Karpas-422 (cell line): ENCODE results near the gene FAM181A. TPM values are rescaled to one million over a fixed set of nuclear protein-coding genes. Genes with fewer than 3 reads are reported as not detected.

ENCODE experiments used
- DNase-seq: peaks from one replicate; pipeline ENCODE4 v3.0.0-alpha.2; 2015
- H2AFZ ChIP-seq: fragments of 200-600 bp; sonication (generic); 2 replicates; pipeline ENCODE4 v1.6.1; 2014; ENCODE audit warnings: antibody characterized with exemption, low read length, mixed read lengths
- H3K27ac ChIP-seq: fragments of 200-600 bp; sonication (generic); 2 replicates; pipeline ENCODE4 v1.5.1; 2014; ENCODE audit warnings: mild to moderate bottlenecking, low read length, moderate library complexity
- H3K27me3 ChIP-seq: fragments of 200-600 bp; sonication (generic); 2 replicates; pipeline ENCODE4 v1.6.1; 2014; ENCODE audit warnings: low read length, mixed read lengths
- H3K36me3 ChIP-seq: fragments of 200-600 bp; sonication (generic); 2 replicates; pipeline ENCODE4 v1.6.1; 2014; ENCODE audit warnings: low read length, mixed read lengths; ENCODE audit not compliant: insufficient read depth
- H3K4me1 ChIP-seq: fragments of 200-600 bp; sonication (generic); 2 replicates; pipeline ENCODE4 v1.6.1; 2014; ENCODE audit warnings: mild to moderate bottlenecking, low read length, mixed read lengths
- H3K4me2 ChIP-seq: fragments of 200-600 bp; sonication (generic); 2 replicates; pipeline ENCODE4 v1.6.1; 2014; ENCODE audit warnings: low read length, low read depth, mild to moderate bottlenecking; ENCODE audit not compliant: poor library complexity, severe bottlenecking
- H3K4me3 ChIP-seq: fragments of 200-600 bp; sonication (generic); 2 replicates; pipeline ENCODE4 v1.5.1; 2014; ENCODE audit warnings: mild to moderate bottlenecking, antibody characterized with exemption, low read length, mixed read lengths
- H3K79me2 ChIP-seq: fragments of 200-600 bp; sonication (generic); 2 replicates; pipeline ENCODE4 v1.6.1; 2014; ENCODE audit warnings: mild to moderate bottlenecking, low read length, mixed read lengths
- H3K9ac ChIP-seq: fragments of 200-600 bp; sonication (generic); 2 replicates; pipeline ENCODE4 v1.6.0; 2014; ENCODE audit warnings: low read length
- H3K9me2 ChIP-seq: fragments of 200-600 bp; sonication (generic), shearing (Covaris generic); replicated peaks from 2 replicates; pipeline ENCODE4 v1.6.0; 2014; ENCODE audit warnings: mild to moderate bottlenecking, low read length, moderate library complexity; ENCODE audit not compliant: insufficient read depth
- H3K9me3 ChIP-seq: fragments of 300-700, 200-600 bp; sonication (generic); 2 replicates; pipeline ENCODE4 v1.6.1; 2014; ENCODE audit warnings: low read length, mixed read lengths
- H4K20me1 ChIP-seq: fragments of 200-600 bp; sonication (generic); 2 replicates; pipeline ENCODE4 v1.6.1; 2014; ENCODE audit warnings: mild to moderate bottlenecking, antibody characterized with exemption, low read length, low read depth; ENCODE audit not compliant: insufficient read depth
- total RNA-seq: library from RNA; depleted of rRNA; stranded (reverse); fragments of >200 nt; shearing (Covaris generic); gene quantifications from 2 replicates; pipeline ENCODE4 v1.2.3, GENCODE V29; 2014; ENCODE audit warnings: low replicate concordance

The FAM181A gene
- total RNA-seq, 1 experiment from 2014 or later: not detected

DNA sequence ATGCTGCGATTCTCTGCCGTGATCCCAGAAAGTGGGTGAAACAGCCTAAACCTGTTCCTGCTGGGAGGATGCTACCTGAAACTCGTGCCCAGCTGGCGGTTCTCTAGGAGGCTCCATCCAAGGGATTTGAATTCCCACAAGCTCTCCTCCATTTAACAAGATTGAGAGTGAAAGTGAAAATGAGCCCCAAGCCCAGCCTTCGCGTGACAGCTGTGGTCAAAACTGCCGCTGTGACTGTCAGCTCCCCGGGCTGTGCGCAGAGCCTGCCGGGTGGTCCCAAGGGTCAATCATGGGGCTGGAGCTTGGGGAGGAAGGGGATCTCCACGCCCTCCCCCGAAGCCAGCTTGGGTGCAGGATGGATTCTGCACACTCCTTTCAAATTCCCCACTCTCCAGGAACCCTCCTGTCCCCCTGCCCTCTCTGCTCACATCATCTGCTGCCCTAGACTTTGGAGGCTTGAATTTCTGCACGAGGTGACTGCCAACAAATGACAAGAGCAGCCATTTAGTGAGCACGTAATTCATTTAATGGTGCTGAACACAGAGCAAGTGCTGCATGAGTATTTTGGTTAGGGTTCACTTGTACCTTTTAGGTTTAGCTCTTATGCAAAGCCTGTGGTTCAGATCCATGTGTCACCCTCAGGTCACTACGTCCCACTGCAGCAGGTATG, 44.0 kb downstream of the FAM181A start:
- no peaks in the 10 kb centered on the region; the same call in 1 of the 2 replicates for H3K27me3 ChIP-seq
- peak overlapping the region; percentile 64 for H3K4me2 ChIP-seq
- DNase-seq: peak; percentile 86
- H3K9ac ChIP-seq: peak overlapping the region; percentile 40
- H3K27ac ChIP-seq: no peak overlapping the region
- H4K20me1 ChIP-seq: peaks cover 53% of the 10 kb centered on the region; the same call in 1 of the 2 replicates
- no peaks in the 10 kb centered on the region for H3K9me3 ChIP-seq
- H3K36me3 ChIP-seq: no peaks in the 10 kb centered on the region
- H3K4me3 ChIP-seq: peak overlapping the region; percentile 58
- no peaks in the 10 kb centered on the region for H3K9me2 ChIP-seq
- no peaks in the 10 kb centered on the region for H3K79me2 ChIP-seq
- peaks cover 73% of the 10 kb centered on the region for H3K4me1 ChIP-seq
- H2AFZ ChIP-seq: no peak overlapping the region

DNA sequence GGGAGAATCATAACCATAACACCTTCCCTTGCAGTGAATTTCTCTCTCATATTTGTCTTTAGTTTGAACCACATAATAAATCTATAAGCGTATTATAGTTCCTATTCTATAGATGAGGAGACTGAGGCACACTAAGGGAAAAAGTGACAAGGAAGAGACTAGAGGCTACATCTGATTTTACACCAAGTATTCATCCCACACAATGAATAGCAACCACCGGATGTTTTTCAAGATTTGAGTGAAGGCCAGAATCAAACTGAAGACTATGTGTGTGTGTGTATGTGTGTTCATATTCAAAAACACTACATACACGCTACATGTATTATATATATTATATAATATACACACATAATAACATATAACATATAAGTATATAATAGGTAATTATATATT, 44.5 kb downstream of the FAM181A start:
- H3K9ac ChIP-seq: no peak overlapping the region
- peaks cover 78% of the 10 kb centered on the region for H3K4me1 ChIP-seq
- no peak overlapping the region for H3K27ac ChIP-seq
- no peaks in the 10 kb centered on the region for H3K36me3 ChIP-seq
- H3K27me3 ChIP-seq: no peaks in the 10 kb centered on the region; the same call in 1 of the 2 replicates
- H3K79me2 ChIP-seq: no peaks in the 10 kb centered on the region
- H4K20me1 ChIP-seq: peaks cover 53% of the 10 kb centered on the region; the same call in 1 of the 2 replicates
- no peaks in the 10 kb centered on the region for H3K9me2 ChIP-seq
- peak overlapping the region; percentile 58; the same call in 1 of the 2 replicates for H3K4me3 ChIP-seq
- H3K9me3 ChIP-seq: no peaks in the 10 kb centered on the region
- peak overlapping the region; percentile 64 for H3K4me2 ChIP-seq
- no peak for DNase-seq
- no peak overlapping the region for H2AFZ ChIP-seq

DNA sequence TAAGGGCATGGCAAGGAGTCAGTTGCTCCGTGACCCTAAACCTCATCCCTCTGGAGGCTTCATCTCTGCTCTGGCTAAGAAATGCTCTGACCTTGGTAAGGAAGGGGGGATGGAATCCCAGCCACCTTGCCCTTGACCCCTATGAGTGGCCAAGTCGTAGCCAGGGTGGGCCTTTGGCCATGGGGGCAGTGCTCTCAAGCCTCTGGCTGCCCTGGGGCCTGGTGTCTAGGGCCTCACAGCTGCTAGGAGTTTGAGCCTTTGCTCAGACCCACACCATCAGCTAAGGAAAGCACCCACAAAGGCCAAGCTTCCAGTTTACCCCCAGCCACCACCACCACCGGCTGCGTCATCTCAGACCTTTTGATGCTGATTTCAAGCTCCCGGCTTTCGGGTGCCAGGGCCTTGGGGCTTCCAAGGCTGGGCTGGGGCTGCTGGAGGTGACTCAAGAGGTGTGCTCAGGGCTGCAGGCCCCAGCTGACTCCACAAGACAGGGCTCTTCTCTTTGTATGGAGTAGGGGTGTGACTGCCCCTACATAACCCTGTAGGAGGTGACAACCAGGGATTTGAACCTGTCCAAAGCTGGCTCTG, 45.6 kb downstream of the FAM181A start:
- no peaks in the 10 kb centered on the region; the same call in 1 of the 2 replicates for H3K27me3 ChIP-seq
- peaks cover 82% of the 10 kb centered on the region for H3K4me1 ChIP-seq
- peaks cover 53% of the 10 kb centered on the region; the same call in 1 of the 2 replicates for H4K20me1 ChIP-seq
- no peak overlapping the region for H3K27ac ChIP-seq
- no peak overlapping the region for H3K9ac ChIP-seq
- no peaks in the 10 kb centered on the region for H3K9me3 ChIP-seq
- H2AFZ ChIP-seq: no peak overlapping the region
- H3K36me3 ChIP-seq: no peaks in the 10 kb centered on the region
- H3K4me2 ChIP-seq: no peak overlapping the region
- H3K79me2 ChIP-seq: no peaks in the 10 kb centered on the region
- H3K4me3 ChIP-seq: no peak overlapping the region
- H3K9me2 ChIP-seq: no peaks in the 10 kb centered on the region
- DNase-seq: no peak

DNA sequence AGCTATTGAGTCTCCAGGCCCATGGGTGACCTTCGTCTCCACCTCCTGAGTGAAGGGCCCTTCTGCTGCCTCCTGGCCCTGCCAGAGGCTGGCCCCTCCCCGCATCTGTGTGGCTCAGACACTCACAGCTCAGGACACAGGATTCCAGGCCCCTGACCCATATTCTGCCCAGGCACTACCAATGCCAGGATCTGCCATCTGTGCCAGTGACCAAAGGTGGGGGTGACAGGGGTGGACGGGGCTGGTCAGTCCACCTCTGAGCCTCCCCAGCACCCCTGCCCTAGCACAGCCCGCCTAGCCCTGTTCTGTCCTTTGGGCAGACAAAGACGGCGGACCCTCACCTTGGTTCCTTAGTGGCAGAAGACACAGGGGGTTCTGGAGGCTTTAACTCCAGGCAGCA, 46.5 kb downstream of the FAM181A start:
- Histone ChIP-seq H3K4me1 (peaks cover 82% of the 10 kb centered on the region), H4K20me1 (peaks cover 48% of the 10 kb centered on the region; the same call in 1 of the 2 replicates), H3K4me2 (no peak overlapping the region), H3K27ac (no peak overlapping the region), H3K9me2 (no peaks in the 10 kb centered on the region), H3K4me3 (no peak overlapping the region), H2AFZ (no peak overlapping the region), H3K36me3 (no peaks in the 10 kb centered on the region), H3K9ac (no peak overlapping the region), H3K27me3 (no peaks in the 10 kb centered on the region; the same call in 1 of the 2 replicates), H3K79me2 (no peaks in the 10 kb centered on the region), H3K9me3 (no peaks in the 10 kb centered on the region)
- DNase-seq: no peak

DNA sequence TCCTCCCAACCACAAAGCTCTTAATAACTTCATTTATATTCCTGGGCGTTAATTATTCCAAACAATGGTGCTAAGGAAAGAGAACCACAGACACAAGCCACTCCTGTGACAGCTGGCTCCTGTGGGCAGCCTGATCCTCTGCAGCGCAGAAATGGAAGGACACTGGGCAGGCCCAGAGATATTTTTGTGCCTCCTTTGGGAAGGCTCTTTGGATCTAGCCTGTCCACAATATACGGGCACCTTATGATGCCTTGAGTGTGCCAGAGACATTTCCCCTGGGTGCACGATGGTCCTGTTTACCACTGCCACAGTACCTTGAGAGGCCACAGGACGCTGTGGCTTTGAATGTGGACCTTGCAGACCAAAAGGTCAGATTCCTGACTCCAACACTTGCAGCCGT, 47.2 kb downstream of the FAM181A start:
- no peaks in the 10 kb centered on the region for H3K36me3 ChIP-seq
- no peak for DNase-seq
- H3K4me2 ChIP-seq: no peak overlapping the region
- H3K79me2 ChIP-seq: no peaks in the 10 kb centered on the region
- H3K9me3 ChIP-seq: no peaks in the 10 kb centered on the region
- H3K4me3 ChIP-seq: no peak overlapping the region
- H4K20me1 ChIP-seq: peaks cover 47% of the 10 kb centered on the region; the same call in 1 of the 2 replicates
- no peak overlapping the region for H3K27ac ChIP-seq
- no peaks in the 10 kb centered on the region for H3K9me2 ChIP-seq
- no peak overlapping the region for H2AFZ ChIP-seq
- H3K4me1 ChIP-seq: peaks cover 81% of the 10 kb centered on the region
- H3K9ac ChIP-seq: no peak overlapping the region
- H3K27me3 ChIP-seq: no peaks in the 10 kb centered on the region; the same call in 1 of the 2 replicates

DNA sequence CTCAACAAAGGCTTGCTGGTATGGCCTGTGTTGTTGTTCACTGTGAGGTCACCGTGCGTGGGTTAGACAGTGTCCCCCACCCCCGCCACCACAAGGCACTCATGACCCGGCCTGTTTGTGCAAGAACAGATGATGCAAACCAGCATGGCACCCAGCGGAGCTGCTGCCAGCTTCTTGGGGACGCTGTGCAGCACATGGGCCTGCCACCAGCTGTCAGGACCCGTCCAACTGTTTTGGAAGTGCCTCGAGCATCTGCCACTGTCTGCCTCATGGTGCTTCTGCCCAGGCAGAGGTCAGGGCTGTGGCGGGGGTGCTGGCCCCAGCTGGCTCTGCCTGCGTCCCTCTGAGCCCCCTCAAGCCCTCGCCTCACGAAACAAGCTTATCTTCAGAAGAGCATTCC, 47.7 kb downstream of the FAM181A start:
- H3K9me2 ChIP-seq: no peaks in the 10 kb centered on the region
- peak overlapping the region; percentile 76 for H3K4me2 ChIP-seq

DNA sequence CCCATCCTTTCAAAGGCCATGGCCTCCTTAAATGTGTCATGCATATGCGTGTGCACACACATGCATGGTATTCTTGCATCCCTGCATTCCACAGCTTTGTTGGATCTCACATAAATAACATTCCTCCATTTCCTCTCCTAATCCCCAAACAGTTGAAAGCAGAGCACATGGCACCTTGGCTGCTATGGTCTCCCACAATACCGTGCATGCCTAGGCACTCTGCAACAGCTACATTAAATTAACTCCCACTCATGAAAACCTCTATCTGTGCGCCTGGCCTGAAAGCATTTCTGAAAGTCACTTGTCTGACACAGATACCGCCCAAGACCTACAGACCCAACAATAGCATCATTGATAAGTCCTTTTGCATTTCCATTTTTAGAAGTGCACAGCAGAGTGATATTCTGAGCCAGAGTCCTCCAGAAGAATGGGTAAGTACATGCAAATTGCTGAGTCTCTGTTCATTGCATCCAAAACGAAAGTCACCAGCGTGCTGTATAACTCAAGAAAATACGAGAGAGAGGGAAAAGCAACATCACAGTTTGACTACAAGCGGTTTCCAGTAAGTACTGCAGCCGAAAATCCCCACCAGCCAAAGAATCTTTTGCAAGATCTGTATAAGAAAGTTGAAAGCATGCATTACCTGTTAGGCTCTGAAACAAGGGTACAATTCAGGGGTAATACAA, 48.8 kb downstream of the FAM181A start:
- DNase-seq: peak; percentile 94
- peak overlapping the region; percentile 76 for H3K4me2 ChIP-seq
- H3K9me2 ChIP-seq: no peaks in the 10 kb centered on the region
- peak overlapping the region; percentile 57 for H3K27ac ChIP-seq
- no peaks in the 10 kb centered on the region for H3K9me3 ChIP-seq
- H3K27me3 ChIP-seq: no peaks in the 10 kb centered on the region; the same call in 1 of the 2 replicates
- peak overlapping the region; percentile 64 for H3K4me3 ChIP-seq
- no peaks in the 10 kb centered on the region for H3K36me3 ChIP-seq
- H4K20me1 ChIP-seq: peaks cover 40% of the 10 kb centered on the region; the same call in 1 of the 2 replicates
- no peak overlapping the region for H2AFZ ChIP-seq
- H3K9ac ChIP-seq: peak overlapping the region; percentile 42
- H3K4me1 ChIP-seq: peaks cover 64% of the 10 kb centered on the region
- no peaks in the 10 kb centered on the region for H3K79me2 ChIP-seq

More for the DNA sequence above, 47.7 kb downstream of the FAM181A start:
- H3K4me1 ChIP-seq: peaks cover 75% of the 10 kb centered on the region
- no peak overlapping the region for H3K27ac ChIP-seq
- H3K4me3 ChIP-seq: no peak overlapping the region
- H4K20me1 ChIP-seq: peaks cover 43% of the 10 kb centered on the region; the same call in 1 of the 2 replicates
- no peak overlapping the region for H2AFZ ChIP-seq
- H3K36me3 ChIP-seq: no peaks in the 10 kb centered on the region
- no peaks in the 10 kb centered on the region for H3K79me2 ChIP-seq
- no peaks in the 10 kb centered on the region; the same call in 1 of the 2 replicates for H3K27me3 ChIP-seq
- no peak for DNase-seq
- no peaks in the 10 kb centered on the region for H3K9me3 ChIP-seq
- no peak overlapping the region for H3K9ac ChIP-seq
